Suppressor macrophage (primary cell): ENCODE measurements around the gene SYAP1.
A peak's percentile ranks its signal among the peaks of the same experiment; 100 is the strongest.
"Not testable (repeated sequence)": the region's sequence is repeated elsewhere in the genome, so short reads cannot be mapped to it uniquely, and the experiment has no call there.

Source experiments
- DNase-seq, 4 experiments: peaks; one replicate each; pipeline ENCODE4 v3.0.0-alpha.2; 2020 to 2022
- total RNA-seq, 17 experiments: gene quantifications; one replicate each; lab custom pipeline; 2026; ENCODE audit warnings: mixed read lengths in 6 of 17, inconsistent platforms in 3 of 17; lab: John Stamatoyannopoulos, UW

SYAP1 gene, protein sequence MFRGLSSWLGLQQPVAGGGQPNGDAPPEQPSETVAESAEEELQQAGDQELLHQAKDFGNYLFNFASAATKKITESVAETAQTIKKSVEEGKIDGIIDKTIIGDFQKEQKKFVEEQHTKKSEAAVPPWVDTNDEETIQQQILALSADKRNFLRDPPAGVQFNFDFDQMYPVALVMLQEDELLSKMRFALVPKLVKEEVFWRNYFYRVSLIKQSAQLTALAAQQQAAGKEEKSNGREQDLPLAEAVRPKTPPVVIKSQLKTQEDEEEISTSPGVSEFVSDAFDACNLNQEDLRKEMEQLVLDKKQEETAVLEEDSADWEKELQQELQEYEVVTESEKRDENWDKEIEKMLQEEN
- 41.0 to 82.8 (median 64.3) reads per million in 17 experiments for total RNA-seq

DNA sequence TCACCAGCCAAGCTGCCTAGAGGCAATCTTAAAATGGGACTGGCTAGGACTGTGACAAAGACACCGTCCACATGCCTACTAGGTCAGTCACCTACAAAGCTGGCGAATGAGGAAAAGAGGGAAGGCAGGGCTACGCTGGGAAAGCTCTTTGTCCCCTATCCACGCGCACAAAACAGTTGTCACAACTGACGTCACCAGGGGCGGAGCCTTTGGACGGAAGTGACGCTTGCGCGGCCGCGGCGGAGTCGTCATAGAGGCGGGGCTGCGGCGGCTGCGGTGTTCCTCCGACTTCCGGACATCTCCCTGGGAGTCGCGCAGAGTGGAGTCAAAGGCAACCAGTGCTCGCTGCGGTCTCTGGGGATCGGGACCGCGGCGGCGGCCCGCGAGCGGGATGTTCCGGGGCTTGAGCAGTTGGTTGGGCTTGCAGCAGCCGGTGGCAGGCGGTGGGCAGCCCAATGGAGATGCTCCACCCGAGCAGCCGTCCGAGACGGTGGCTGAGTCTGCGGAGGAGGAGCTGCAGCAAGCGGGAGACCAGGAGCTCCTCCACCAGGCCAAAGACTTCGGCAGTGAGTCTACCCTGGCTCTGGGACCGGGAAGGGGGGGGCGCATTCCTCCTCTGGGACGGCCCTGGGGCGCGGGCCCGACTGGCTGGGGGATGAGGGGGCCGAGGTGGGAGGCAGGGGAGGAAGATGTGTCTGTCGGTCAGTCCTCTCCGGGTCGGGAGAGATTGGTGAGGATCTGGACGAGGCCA, at the start of gene SYAP1:
Gene SYAP1 (plus strand): TSS at position 279 of the 751 bp plus-strand sequence. CDS start 113 bp downstream, at position 392.
- peak; percentile 96 for DNase-seq

GRCh38 chrX:16671005-16671404, 48.4 kb upstream of the SYAP1 start:
- DNase-seq = peak in 3 of 4 experiments; percentile 0 to 34 (median 14)

DNA sequence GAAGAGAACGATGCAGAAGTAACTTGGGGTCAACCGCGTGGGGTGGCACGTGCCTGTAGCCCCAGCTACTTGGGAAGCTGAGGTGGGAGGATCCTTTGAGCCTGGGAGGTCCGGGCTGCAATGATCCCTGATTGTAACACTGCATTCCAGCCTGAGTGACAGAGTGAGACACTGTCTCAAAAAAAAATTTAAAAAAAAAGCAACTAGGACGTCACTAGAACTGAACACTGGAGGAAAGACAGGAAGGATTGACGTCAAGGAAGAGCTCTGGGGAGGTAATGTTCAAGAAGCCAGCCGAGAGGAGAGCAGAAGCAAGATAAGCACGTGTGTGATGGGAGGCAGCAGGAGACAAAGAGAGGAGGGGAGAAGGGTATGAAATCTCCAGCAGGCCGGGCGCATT, 40.7 kb upstream of the SYAP1 start:
- no peak for DNase-seq

GRCh38 chrX:16683007-16683664, 36.3 kb upstream of the SYAP1 start:
- DNase-seq = no peak

DNA sequence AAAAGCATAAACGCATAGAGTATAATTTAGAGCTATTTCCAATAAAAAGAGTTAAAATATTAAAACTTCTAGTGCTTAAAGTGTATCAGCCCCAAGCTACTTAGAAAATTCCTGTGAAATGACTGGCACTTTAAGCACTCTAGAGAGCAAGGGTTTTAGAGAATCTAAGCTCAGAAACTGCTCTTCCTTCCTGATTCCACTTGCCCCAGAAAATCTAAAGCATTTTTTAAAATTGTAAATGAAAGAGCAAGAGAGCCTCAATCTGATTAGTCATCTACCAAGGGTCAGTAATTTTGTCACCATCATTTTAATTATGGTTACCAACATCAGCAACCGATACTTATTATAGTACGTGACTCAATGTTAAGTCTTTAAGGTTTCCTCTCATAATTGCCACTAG, 31.9 kb upstream of the SYAP1 start:
- no peak for DNase-seq

DNA sequence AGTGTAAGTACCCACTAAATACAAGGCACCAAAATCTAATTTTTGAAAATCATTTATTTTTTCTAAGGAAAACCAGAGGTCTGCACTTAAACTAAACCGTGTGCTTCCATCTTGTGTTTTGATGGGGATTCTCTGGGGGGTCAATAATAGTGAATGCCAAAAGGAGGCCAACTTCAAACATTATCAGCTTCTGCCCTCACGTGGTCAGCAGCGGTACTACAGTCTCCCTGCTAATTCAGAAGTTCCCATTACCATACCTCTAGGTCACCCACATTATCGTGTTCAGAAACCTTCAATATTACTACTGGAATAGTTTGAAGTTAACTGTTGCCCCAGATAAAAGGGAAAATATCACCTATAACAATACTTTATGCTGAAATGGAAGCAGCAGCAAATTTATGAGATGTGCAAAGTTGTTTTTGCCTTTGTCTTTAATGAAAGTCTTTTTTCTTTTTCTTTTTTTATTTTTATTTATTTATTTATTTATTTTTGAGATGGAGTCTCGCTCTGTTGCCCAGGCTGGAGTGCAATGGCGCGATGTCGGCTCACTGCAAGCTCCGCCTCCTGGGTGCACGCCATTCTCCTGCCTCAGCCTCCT, 24.2 kb upstream of the SYAP1 start:
- peak; percentile 53 to 66 (median 60) for DNase-seq

DNA sequence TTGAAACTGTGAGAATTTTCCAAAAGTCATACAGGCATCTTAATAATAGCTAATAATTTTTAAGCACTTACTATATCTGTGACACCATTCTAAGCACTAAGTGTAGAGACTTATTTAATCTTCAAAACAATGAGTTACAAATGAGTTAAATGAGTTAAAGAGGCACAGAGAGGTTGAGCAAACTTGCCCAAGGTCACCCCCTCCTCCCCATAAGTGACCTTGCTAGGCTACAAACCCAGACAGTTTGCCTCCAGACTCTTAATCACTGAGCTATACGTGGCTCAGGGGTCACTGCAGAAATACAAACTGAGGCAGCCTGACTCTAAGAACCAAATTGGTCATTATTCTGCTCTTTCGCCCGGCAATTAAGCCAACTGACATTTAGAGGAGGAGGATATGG, 22.5 kb upstream of the SYAP1 start:
- no peak for DNase-seq

DNA sequence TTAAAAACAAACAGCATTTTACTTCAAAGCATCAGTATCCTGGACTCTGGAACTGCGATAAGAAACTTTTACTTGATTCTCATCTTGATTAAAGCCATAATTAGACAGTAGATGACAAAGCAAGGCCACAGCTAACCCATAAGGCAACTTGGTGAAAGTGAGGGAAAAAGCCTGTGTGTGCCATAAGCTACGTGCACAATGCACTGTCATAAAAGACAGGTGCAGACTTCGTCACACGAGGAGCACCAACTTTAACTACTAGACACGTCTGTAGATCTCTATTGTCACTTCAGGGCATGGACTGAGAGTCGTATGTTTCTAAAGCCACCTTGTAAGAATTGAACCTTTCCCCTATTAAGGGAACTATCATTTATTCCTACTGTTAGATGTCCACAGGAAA, 20.0 kb upstream of the SYAP1 start:
- no peak for DNase-seq

DNA sequence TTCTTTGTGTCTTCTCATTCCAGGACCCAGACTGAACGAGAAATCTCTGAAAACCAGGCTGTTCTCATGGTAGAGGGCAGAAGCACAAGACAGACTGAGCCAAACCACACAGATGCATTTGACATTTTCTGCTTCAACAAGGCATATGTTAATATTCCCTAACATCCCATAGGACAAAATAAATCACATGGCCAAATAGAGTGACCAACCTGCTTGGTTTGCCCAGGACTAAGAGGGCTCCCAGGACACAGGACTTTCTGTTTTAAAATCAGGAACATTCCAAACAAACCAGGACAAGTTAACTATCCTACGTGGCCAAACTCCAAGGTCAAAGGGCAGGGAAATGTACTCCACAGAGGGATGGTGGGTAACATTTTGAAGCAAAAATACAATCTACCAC, 18.7 kb upstream of the SYAP1 start:
- no peak for DNase-seq

GRCh38 chrX:16702700-16703599, 16.5 kb upstream of the SYAP1 start:
- DNase-seq = no peak

DNA sequence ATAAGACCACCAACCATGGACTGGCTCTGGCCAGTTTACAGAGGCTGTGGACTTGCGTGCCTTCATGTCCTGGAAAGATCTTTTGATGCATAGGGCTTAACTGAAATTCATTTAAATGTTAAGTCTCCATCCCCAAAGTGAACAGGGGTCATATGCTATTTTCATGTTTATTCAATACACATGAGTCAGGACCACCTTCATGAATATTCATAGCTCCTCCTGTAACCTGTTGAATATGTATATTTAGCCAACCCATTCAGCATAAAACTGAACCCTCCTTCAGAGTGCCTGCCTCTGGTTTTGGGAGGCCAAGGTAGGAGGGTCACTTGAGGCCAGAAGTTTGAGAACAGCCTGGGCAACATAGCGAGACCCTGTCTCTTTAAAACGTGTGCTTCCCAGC, 14.0 kb upstream of the SYAP1 start:
- DNase-seq = no peak

DNA sequence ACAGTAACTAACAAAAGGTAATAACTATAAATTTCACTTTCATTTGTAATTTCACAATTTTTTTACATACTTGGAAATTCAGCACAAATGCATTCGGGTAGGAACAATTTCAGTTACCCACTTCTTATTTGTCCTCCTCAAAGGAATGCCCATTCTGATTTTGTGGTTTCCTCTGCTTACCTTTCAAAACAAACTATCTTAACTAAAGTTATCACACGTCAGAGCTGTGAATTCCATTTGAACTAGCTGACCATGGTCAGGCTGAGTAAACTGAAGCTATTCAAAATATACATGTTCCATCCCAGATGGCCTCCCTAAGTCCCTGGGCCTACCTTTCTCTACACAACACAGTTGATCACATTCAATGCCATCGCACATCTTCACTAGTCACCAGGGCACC, 11.4 kb upstream of the SYAP1 start:
- no peak for DNase-seq

DNA sequence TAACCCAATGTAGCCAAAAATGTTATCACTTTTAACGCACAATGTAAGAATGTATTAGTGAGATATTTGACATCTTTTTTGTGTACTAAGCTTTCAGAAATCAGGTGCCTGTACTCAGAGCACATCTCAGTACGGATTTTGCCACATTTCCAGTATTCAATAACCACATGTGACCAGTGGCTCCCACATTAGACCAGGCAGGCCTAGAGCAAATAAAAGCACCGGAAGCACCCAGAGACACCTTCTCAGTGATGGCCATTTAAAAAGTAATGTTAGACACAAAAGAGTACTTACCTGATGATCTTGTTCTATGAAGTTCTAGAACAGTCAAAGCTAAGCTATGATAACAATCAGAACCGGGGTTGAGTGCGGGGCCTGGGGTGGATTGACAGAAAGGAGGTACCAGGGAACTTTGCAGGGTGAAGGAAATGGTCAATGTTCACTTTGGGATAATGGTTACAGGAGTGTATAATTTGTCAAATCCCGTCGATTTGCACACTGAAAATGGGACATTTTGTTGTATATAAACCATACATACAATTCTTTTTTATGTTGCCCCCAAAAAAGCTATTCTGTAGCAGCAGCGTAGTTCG, 8.1 kb upstream of the SYAP1 start:
- no peak for DNase-seq

DNA sequence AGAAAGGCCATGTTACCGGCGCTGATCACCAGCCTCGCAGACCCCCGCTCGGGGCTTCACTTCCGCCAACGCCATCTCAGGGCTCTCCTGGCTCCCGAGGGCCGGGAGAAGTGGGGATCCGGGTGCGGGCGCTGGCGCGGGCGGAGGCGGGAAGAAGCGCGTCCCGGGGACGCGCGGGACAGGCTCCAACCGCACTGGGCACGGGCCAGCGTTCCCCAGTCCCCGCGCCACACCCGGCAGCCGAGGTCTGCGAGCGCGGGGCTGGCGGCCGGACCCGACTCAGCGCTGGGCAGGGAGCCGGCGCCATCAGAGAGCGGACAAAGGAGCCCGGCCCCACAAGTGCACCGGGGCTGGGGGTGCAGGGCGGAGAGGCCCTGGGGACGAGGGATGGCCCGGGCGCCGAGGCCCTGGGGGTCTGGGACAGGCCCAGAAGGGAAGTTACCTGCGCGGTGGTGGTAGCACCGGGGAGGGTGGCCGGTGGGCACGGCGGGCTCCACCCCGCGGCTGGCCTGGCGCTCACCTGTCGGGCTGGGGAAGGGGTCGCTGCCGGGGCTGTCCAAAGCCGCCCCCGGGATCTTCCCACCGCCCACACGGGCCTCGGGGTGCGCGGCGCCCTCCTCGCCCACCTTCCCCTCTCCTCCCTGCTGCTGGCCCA, 7.4 kb upstream of the SYAP1 start:
- DNase-seq = peak in 3 of 4 experiments; percentile 5 to 30 (median 16)

DNA sequence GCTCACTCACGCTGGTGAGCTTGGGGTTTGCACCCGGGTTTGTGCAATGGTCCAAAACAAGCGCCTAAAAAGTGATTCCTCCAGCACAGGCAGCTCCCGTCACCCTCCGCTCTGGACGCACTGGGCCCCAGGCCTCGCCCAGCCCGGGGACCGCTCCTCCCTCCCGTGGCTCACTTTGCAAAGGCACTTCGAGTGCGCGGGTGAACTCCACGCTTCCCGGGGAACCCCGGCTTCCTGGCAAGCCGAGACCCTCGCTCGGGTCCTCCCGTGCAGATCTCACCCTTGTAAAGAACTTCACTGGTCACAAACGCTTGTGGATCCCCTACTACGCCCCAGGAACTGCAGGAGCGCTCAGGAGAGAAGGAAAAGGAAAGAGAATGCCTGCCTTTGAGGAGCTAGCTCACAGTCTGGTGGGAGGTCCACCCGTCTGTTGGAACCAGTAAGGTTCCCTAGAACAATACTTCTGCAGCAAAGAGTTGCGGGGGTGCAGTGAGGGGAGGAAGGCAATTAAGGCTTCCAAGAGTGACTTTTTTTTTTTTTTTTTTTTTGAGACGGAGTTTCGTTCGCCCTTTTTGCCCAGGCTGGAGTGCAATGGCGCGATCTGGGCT, 6.8 kb upstream of the SYAP1 start, which contains the start of gene CTPS2:
Gene CTPS2 (minus strand): TSS at position 122 of the 608 bp plus-strand sequence. CDS start 9,767 bp downstream, outside the sequence.
- peak; percentile 47 to 73 (median 64) for DNase-seq

- no peak for DNase-seq
Measured at GRCh38 chrX:16714504-16714903, 4.9 kb upstream of the SYAP1 start.

- DNase-seq = not testable (repeated sequence)
Measured at GRCh38 chrX:16715638-16716037, 3.8 kb upstream of the SYAP1 start.

GRCh38 chrX:16716451-16716850, 3.0 kb upstream of the SYAP1 start:
- DNase-seq = not testable (repeated sequence)

DNA sequence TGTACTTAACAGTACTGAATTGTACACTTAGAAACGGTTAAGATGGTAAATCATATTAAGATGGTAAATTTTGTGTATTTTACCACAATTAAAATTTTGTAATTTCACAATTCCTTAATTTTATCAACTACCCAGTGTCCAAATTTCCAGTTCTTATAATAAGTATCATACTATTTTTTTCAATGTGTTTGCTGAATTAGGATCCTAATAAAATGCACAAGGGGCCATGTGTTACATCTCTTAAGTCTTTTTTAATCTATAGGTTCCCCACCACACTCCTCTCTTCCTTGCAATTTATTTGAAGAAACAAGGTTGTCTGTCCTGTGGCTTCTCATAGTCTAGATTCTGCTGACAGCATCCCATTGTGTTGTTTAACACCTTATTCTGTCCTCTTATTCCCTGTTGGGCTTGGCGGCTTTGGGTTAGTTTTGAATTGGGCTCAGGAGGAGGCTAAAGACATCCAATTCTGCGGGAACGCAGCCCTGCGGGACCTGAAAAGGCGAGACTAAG, 533 bp upstream of the SYAP1 start:
- no peak for DNase-seq

- DNase-seq = no peak
Measured at GRCh38 chrX:16722481-16722880, 3.1 kb downstream of the SYAP1 start.
